ENCODE results near the gene COX14.

Gene COX14

GRCh38 chr12:50070314-50071060 lies 41.5 kb upstream of the COX14 start (continued):
- no peak for TF ChIP-seq ZNF768 (tag by site-specific recombination; IDR thresholded peaks at IDR 0.05)
- no peak; the same call in 1 of the 2 replicates for TF ChIP-seq ZNF548 (tag by site-specific recombination; IDR thresholded peaks at IDR 0.05)
- no peak for TF ChIP-seq SCRT2 (tag by site-specific recombination; IDR thresholded peaks at IDR 0.05)
- TF ChIP-seq BCL6B (tag by site-specific recombination; IDR thresholded peaks at IDR 0.05): no peak
- no peak for TF ChIP-seq ZSCAN5A (tag by site-specific recombination; IDR thresholded peaks at IDR 0.05)
- TF ChIP-seq, protein P1, sequence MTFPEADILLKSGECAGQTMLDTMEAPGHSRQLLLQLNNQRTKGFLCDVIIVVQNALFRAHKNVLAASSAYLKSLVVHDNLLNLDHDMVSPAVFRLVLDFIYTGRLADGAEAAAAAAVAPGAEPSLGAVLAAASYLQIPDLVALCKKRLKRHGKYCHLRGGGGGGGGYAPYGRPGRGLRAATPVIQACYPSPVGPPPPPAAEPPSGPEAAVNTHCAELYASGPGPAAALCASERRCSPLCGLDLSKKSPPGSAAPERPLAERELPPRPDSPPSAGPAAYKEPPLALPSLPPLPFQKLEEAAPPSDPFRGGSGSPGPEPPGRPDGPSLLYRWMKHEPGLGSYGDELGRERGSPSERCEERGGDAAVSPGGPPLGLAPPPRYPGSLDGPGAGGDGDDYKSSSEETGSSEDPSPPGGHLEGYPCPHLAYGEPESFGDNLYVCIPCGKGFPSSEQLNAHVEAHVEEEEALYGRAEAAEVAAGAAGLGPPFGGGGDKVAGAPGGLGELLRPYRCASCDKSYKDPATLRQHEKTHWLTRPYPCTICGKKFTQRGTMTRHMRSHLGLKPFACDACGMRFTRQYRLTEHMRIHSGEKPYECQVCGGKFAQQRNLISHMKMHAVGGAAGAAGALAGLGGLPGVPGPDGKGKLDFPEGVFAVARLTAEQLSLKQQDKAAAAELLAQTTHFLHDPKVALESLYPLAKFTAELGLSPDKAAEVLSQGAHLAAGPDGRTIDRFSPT (tag by site-specific recombination; IDR thresholded peaks at IDR 0.05): no peak
- TF ChIP-seq ZNF654 (tag by site-specific recombination; IDR thresholded peaks at IDR 0.05; ENCODE audit: low read depth): peak; percentile 91
- TF ChIP-seq, protein P2, sequence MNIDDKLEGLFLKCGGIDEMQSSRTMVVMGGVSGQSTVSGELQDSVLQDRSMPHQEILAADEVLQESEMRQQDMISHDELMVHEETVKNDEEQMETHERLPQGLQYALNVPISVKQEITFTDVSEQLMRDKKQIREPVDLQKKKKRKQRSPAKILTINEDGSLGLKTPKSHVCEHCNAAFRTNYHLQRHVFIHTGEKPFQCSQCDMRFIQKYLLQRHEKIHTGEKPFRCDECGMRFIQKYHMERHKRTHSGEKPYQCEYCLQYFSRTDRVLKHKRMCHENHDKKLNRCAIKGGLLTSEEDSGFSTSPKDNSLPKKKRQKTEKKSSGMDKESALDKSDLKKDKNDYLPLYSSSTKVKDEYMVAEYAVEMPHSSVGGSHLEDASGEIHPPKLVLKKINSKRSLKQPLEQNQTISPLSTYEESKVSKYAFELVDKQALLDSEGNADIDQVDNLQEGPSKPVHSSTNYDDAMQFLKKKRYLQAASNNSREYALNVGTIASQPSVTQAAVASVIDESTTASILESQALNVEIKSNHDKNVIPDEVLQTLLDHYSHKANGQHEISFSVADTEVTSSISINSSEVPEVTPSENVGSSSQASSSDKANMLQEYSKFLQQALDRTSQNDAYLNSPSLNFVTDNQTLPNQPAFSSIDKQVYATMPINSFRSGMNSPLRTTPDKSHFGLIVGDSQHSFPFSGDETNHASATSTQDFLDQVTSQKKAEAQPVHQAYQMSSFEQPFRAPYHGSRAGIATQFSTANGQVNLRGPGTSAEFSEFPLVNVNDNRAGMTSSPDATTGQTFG (tag by site-specific recombination; IDR thresholded peaks at IDR 0.05; ENCODE audit: borderline replicate concordance): no peak
- no peak for TF ChIP-seq ZNF140 (tag by site-specific recombination; IDR thresholded peaks at IDR 0.05)
- TF ChIP-seq HOXA7 (CRISPR knock-in tag; IDR thresholded peaks at IDR 0.05; ENCODE audit: borderline replicate concordance): no peak
- no peak for TF ChIP-seq ZNF423 (tag by site-specific recombination; IDR thresholded peaks at IDR 0.05)
- no peak for TF ChIP-seq ZNF26 (tag by site-specific recombination; IDR thresholded peaks at IDR 0.05)
- TF ChIP-seq ZNF777 (tag by site-specific recombination; IDR thresholded peaks at IDR 0.05; ENCODE audit: borderline replicate concordance): no peak
- TF ChIP-seq ZNF10 (tag by site-specific recombination; IDR thresholded peaks at IDR 0.05): no peak
- TF ChIP-seq ZNF138 (tag by site-specific recombination; IDR thresholded peaks at IDR 0.05; ENCODE audit: borderline replicate concordance): no peak
- TF ChIP-seq ZSCAN4 (tag by site-specific recombination; IDR thresholded peaks at IDR 0.05): peak; percentile 92
- no peak for TF ChIP-seq ZNF514 (tag by site-specific recombination; IDR thresholded peaks at IDR 0.05)
- no peak for TF ChIP-seq ZNF677 (tag by site-specific recombination; IDR thresholded peaks at IDR 0.05)
- 0 out of 2 replicates have a peak, but pooled peaks have one; percentile 44 for TF ChIP-seq SP7 (tag by site-specific recombination; IDR thresholded peaks at IDR 0.05)
- TF ChIP-seq ZFHX2 (tag by site-specific recombination; conservative IDR thresholded peaks at IDR 0.05): 0 out of 2 replicates have a peak, but pooled peaks have one; percentile 5
- TF ChIP-seq WT1 (tag by site-specific recombination; IDR thresholded peaks at IDR 0.05): no peak
- TF ChIP-seq ZBTB48 (tag by site-specific recombination; IDR thresholded peaks at IDR 0.05): no peak
- 0 out of 2 replicates have a peak, but pooled peaks have one; percentile 12 for TF ChIP-seq PATZ1 (tag by site-specific recombination; IDR thresholded peaks at IDR 0.05)
- no peak for TF ChIP-seq ZNF24 (tag by site-specific recombination; IDR thresholded peaks at IDR 0.05)
- no peak for TF ChIP-seq HOXD13 (CRISPR knock-in tag; IDR thresholded peaks at IDR 0.05; ENCODE audit: borderline replicate concordance)

Data from HEK293 (cell line).